Fibroblast of lung (primary cell): Measurements from ENCODE around the gene FOS.

Source experiments
- CTCF ChIP-seq, 2 donors: IDR thresholded peaks in 1 of 2; conservative IDR thresholded peaks in 1 of 2; 1 replicate in 1 of 2; 2 replicates in 1 of 2; pipeline ENCODE4 v1.5.1; 2011 to 2012; ENCODE audit warnings: low read length in 2 of 2, control low read depth in 1 of 2, inconsistent platforms in 1 of 2, low read depth in 1 of 2, mild to moderate bottlenecking in 1 of 2
- EZH2 ChIP-seq: IDR thresholded peaks from 2 replicates; pipeline ENCODE4 v1.5.1; 2012; ENCODE audit warnings: low read length, control low read depth, mild to moderate bottlenecking; ENCODE audit errors: missing control alignments

DNA sequence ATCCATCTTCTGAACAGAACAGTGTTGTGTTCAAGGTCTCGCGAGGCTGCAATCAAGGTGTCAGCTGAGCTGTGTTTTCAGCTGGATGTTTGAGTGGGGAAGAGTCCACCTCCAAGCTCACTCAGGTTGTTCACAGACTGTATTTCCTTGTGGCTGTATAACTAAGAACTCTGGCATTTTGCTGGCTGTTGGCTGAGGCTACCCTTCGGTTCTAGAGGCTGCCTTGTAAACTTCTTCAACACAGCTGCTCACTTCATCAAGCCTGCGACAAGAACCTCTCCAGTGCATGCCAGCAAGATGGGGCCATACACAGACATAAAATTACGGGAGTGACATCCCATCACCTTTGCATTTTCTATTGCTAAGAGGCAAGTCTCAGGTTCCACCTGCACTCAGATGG lies 12.7 kb downstream of the FOS start:
- TF ChIP-seq CTCF (conservative IDR thresholded peaks at IDR 0.05 in 1 of 2, IDR thresholded peaks at IDR 0.05 in 1 of 2; ENCODE audit: low read depth in 1 of 2, low read length in 2 of 2) (no peak), EZH2 (no peak)
